ENCODE results near the gene CYP17A1.

DNA sequence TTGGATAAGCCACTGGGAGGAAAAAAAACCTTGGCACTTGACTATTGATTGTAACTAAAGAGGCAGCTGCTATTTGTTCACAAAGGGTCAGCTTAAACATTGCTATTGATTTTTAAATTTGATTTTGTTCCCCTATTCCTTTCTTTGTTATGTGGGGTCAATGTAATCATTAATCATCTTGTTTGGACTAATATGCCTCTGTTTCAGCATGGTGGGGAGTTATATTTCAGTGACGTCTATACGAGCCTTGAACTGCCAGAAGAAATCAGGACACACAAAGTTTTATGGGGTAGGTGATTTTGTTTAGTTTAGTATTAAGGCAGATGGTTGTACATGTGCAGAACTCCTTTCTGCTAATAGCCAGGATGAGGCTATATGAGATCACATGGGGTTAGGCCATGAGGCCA is 39.5 kb upstream of the CYP17A1 start:
- TF ChIP-seq CREB1 (CRISPR knock-in tag; IDR thresholded peaks at IDR 0.05) (no peak), SP1 (CRISPR knock-in tag; conservative IDR thresholded peaks at IDR 0.05) (no peak), ZNF219 (CRISPR knock-in tag; IDR thresholded peaks at IDR 0.05; ENCODE audit: borderline replicate concordance) (no peak)
- TF ChIP-seq, protein P1, sequence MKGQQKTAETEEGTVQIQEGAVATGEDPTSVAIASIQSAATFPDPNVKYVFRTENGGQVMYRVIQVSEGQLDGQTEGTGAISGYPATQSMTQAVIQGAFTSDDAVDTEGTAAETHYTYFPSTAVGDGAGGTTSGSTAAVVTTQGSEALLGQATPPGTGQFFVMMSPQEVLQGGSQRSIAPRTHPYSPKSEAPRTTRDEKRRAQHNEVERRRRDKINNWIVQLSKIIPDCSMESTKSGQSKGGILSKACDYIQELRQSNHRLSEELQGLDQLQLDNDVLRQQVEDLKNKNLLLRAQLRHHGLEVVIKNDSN (CRISPR knock-in tag; IDR thresholded peaks at IDR 0.05): no peak
- TF ChIP-seq, protein P2, sequence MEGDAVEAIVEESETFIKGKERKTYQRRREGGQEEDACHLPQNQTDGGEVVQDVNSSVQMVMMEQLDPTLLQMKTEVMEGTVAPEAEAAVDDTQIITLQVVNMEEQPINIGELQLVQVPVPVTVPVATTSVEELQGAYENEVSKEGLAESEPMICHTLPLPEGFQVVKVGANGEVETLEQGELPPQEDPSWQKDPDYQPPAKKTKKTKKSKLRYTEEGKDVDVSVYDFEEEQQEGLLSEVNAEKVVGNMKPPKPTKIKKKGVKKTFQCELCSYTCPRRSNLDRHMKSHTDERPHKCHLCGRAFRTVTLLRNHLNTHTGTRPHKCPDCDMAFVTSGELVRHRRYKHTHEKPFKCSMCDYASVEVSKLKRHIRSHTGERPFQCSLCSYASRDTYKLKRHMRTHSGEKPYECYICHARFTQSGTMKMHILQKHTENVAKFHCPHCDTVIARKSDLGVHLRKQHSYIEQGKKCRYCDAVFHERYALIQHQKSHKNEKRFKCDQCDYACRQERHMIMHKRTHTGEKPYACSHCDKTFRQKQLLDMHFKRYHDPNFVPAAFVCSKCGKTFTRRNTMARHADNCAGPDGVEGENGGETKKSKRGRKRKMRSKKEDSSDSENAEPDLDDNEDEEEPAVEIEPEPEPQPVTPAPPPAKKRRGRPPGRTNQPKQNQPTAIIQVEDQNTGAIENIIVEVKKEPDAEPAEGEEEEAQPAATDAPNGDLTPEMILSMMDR (IDR thresholded peaks at IDR 0.05): no peak
- TF ChIP-seq, protein P3, sequence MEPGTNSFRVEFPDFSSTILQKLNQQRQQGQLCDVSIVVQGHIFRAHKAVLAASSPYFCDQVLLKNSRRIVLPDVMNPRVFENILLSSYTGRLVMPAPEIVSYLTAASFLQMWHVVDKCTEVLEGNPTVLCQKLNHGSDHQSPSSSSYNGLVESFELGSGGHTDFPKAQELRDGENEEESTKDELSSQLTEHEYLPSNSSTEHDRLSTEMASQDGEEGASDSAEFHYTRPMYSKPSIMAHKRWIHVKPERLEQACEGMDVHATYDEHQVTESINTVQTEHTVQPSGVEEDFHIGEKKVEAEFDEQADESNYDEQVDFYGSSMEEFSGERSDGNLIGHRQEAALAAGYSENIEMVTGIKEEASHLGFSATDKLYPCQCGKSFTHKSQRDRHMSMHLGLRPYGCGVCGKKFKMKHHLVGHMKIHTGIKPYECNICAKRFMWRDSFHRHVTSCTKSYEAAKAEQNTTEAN (CRISPR knock-in tag; IDR thresholded peaks at IDR 0.05): no peak
